Body of pancreas (tissue), 4 donors: ENCODE data around the gene CDCA3. TPM values are rescaled to one million over a fixed set of nuclear protein-coding genes. Genes with fewer than 3 reads are reported as not detected.

Source experiments
- ATAC-seq: fragments of 150-250 bp; one replicate; pipeline ENCODE4 v1.9.1; 2016
- DNase-seq, 4 donors: peaks; one replicate each; pipeline ENCODE4 v3.0.0-alpha.2; 2019
- H3K27ac ChIP-seq, 4 donors: fragments of 200-600 bp; sonication (generic); 1 replicate in 3 of 4; 2 replicates in 1 of 4; pipeline versions ENCODE4 v1.5.1 to v1.6.1; 2016 to 2019; ENCODE audit warnings: mild to moderate bottlenecking in 1 of 4, mixed read lengths in 1 of 4, moderate library complexity in 1 of 4
- H3K27me3 ChIP-seq, 2 donors: fragments of 200-600 bp; sonication (generic); one replicate each; pipeline ENCODE4 v1.6.0; 2016; ENCODE audit warnings: mild to moderate bottlenecking in 1 of 2
- H3K36me3 ChIP-seq, 2 donors: fragments of 200-600 bp; sonication (generic); replicated peaks in 1 of 2; 2 replicates each; pipeline ENCODE4 v1.5.1; 2016; ENCODE audit warnings: low read depth in 2 of 2; ENCODE audit not compliant: insufficient read depth in 1 of 2
- H3K4me1 ChIP-seq: fragments of 200-600 bp; sonication (generic); one replicate; pipeline ENCODE4 v1.6.0; 2016
- H3K4me3 ChIP-seq, 2 donors: fragments of 200-600 bp; sonication (generic); 1 replicate in 1 of 2; 2 replicates in 1 of 2; pipeline ENCODE4 v1.5.1; 2016 to 2019
- H3K9me3 ChIP-seq, 3 donors: fragments of 200-600 bp; sonication (generic); 1 replicate in 2 of 3; 2 replicates in 1 of 3; pipeline ENCODE4 v1.5.1; 2016
- CTCF ChIP-seq, 7 experiments: fragments of 450-650 bp in 4 of 7; fragments of 200-600 bp in 3 of 7; sonication (generic) in 3 of 7; IDR thresholded peaks; one replicate each; pipeline ENCODE4 v1.5.1; 2016 to 2019; ENCODE audit warnings: antibody characterized with exemption in 7 of 7
- POLR2A ChIP-seq, 3 donors: fragments of 450-650 bp; IDR thresholded peaks; one replicate each; pipeline ENCODE4 v1.6.1; 2016; ENCODE audit warnings: antibody characterized with exemption in 3 of 3, mild to moderate bottlenecking in 2 of 3
- whole genome bisulfite sequencing, 2 donors: methylation state at CpG; one replicate each; pipeline ENCODE4 v1.1.5; 2017; 5-methylcytosine and 5-hydroxymethylcytosine counted together
- intact Hi-C: fragments of 100-400 bp; cut with DNase I; formaldehyde crosslinking; loops from one replicate; pipeline ENCODE4 v1.15.1; 2023
- total RNA-seq, 2 donors: library from RNA; depleted of rRNA; stranded (reverse); fragments of >200 nt; gene quantifications; one replicate each; pipeline ENCODE4 v1.1.0, GENCODE V29; 2016

Gene CDCA3
- total RNA-seq, 2 donors from 2014 or later: 0.52 to 2.3 TPM

DNA sequence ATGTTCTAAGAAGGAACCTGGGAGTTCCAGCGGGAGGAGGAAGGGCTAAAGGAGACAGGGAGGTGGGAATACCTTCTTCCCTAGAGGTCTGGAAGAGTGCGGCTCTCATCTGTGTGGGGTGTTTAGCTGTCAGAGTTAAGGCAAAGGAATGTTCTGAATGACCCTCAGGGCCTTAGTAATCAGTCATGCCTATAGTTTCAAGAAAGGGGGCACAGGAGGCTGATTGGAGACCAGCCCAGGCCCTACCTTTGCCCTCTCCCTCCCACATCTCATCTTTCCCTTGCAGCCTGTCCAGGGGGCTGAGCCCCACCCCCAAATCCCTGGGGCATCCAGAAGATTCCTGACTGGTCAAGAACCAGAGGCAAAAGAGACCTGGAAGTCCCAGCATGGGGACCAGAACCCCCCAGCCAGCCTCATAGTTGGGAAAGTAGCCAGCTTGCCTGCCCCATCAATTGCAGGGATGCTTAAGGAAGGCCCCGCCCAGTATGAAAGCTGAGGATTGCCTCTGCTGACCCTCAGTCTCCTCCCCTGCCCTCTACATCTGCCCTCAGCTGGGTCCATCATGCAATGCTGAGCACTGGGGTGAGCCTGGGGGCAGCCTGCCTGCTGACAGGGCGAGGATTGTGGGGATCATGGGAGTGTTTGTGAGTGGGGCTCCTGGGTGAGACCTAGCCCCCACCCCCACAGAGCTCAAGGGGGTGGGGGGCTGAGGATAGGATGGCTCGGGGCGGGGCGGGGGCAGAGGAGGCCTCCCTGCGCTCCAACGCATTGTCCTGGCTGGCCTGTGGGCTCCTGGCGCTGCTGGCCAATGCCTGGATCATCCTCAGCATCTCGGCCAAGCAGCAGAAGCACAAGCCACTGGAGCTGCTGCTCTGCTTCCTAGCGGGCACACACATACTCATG lies 27.7 kb downstream of the CDCA3 start:
- no peaks in the 10 kb centered on the region for H3K36me3 ChIP-seq
- intact Hi-C loops: no loop called here
- H3K9me3 ChIP-seq: no peaks in the 10 kb centered on the region
- no peak overlapping the region for H3K4me3 ChIP-seq
- TF ChIP-seq POLR2A (IDR thresholded peaks at IDR 0.05): no peak
- TF ChIP-seq CTCF (IDR thresholded peaks at IDR 0.05): no peak
- peaks cover 0 to 22% of the 10 kb centered on the region in 2 donors for H3K27me3 ChIP-seq
- 41 to 46% methylated on average over 7 to 9 of the region's 12 CpGs for WGBS, 2 donors
- H3K4me1 ChIP-seq: peaks cover 23% of the 10 kb centered on the region
- no peak overlapping the region for H3K27ac ChIP-seq
- ATAC-seq: no peak
- no peak for DNase-seq

GRCh38 chr12:6822426-6823135 lies 28.5 kb downstream of the CDCA3 start:
- ATAC-seq (no peak), DNase-seq (no peak)
- Histone ChIP-seq H3K27ac (no peak overlapping the region), H3K36me3 (no peaks in the 10 kb centered on the region), H3K4me3 (no peak overlapping the region), H3K9me3 (no peaks in the 10 kb centered on the region), H3K4me1 (peaks cover 20% of the 10 kb centered on the region), H3K27me3 (peaks cover 0 to 22% of the 10 kb centered on the region in 2 donors)
- intact Hi-C loops: no loop called here
- 41 to 44% methylated on average over 7 of the region's 7 CpGs for WGBS, 2 donors
- TF ChIP-seq POLR2A (IDR thresholded peaks at IDR 0.05): no peak
- TF ChIP-seq CTCF (IDR thresholded peaks at IDR 0.05): no peak

GRCh38 chr12:6821591-6822425 lies 29.3 kb downstream of the CDCA3 start, which contains the start of gene GPR162:
Gene GPR162 (plus strand): TSS chr12:6821821. CDS start chr12:6823899, 2,078 bp downstream.
- Histone ChIP-seq H3K4me1 (peaks cover 12% of the 10 kb centered on the region), H3K9me3 (no peaks in the 10 kb centered on the region), H3K27me3 (peaks cover 0 to 22% of the 10 kb centered on the region in 2 donors), H3K27ac (no peak within 1 kb of the TSS), H3K4me3 (no peak within 1 kb of the TSS), H3K36me3 (no peaks in the 10 kb centered on the region)
- TF ChIP-seq CTCF (IDR thresholded peaks at IDR 0.05): no peak
- no peak for TF ChIP-seq POLR2A (IDR thresholded peaks at IDR 0.05)
- WGBS, 2 donors: 1% methylated on average over 6 to 19 of the region's 28 CpGs
- ATAC-seq (peak; percentile 42), DNase-seq (peak in 3 of 4 donors; percentile 51 to 59 (median 57))
- intact Hi-C loops: no loop called here

- H3K4me1 ChIP-seq: peaks cover 8% of the 10 kb centered on the region
- WGBS, 2 donors: 66 to 67% methylated on average over 2 to 5 of the region's 5 CpGs
- ATAC-seq (no peak), DNase-seq (no peak)
- H3K4me3 ChIP-seq: no peak overlapping the region
- H3K9me3 ChIP-seq: no peaks in the 10 kb centered on the region
- no peaks in the 10 kb centered on the region for H3K36me3 ChIP-seq
- H3K27me3 ChIP-seq: peaks cover 0 to 19% of the 10 kb centered on the region in 2 donors
- intact Hi-C loops: no loop called here
- no peak for TF ChIP-seq POLR2A (IDR thresholded peaks at IDR 0.05)
- no peak for TF ChIP-seq CTCF (IDR thresholded peaks at IDR 0.05)
- no peak overlapping the region for H3K27ac ChIP-seq
Observed at GRCh38 chr12:6820166-6820565, 30.9 kb downstream of the CDCA3 start.
